GM12892 (cell line): ENCODE measurements around the gene ESPNL.

Source experiments
- POLR2A ChIP-seq: IDR thresholded peaks from 2 replicates; pipeline ENCODE4 v1.6.1; 2011; ENCODE audit warnings: low read depth, low read length, control low read depth
- POLR2AphosphoS5 ChIP-seq: IDR thresholded peaks from 2 replicates; pipeline ENCODE4 v1.6.1; 2011; ENCODE audit warnings: low read depth, low read length, control low read depth
- TAF1 ChIP-seq: IDR thresholded peaks from 2 replicates; pipeline ENCODE4 v1.6.1; 2011; ENCODE audit warnings: low read depth, mild to moderate bottlenecking, control low read depth, low read length, borderline replicate concordance

- TF ChIP-seq POLR2A (no peak), TAF1 (no peak), POLR2AphosphoS5 (no peak)
Measured at GRCh38 chr2:238132463-238133450, 32.6 kb downstream of the ESPNL start.
